ENCODE data around the gene COPS4.
A peak's percentile ranks its signal among the peaks of the same experiment; 100 is the strongest.
"Not testable (repeated sequence)": the region's sequence is repeated elsewhere in the genome, so short reads cannot be mapped to it uniquely, and the experiment has no call there.

COPS4 gene

DNA sequence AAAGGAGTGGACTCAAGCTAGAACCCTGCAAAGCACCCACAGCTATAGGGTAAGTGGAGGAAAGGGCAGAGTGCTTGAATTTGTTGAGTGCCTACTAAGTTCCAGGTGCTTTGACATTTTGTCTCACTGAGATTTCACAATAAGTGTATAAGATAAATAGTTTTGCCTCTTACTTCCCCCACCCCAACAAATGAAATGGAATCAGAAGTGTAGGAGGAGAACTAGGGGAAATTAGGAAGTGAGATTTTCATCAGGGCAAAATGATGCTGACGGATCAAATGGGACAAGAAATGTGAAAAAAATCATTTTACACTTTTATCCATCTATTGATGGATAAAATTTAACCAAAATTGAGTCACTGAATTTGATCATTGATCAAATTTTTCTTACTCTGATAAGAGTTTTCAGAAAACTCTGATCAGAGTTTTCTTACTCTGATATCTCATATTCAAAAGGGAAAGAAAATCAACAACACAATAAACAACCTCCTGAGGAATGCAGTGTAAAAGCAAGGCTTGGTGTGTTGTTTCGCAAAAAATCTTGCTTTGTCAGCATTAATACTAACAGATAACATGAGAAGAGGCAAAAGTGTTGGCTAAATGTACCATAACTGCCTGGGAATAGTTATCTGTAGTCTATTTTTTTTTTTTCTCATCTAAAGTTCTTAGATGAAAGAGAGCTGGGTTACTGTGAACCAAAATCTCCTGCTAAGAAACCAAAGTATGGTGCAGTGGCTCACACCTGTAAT, 54.6 kb downstream of the COPS4 start:
- no peak for DNase-seq

DNA sequence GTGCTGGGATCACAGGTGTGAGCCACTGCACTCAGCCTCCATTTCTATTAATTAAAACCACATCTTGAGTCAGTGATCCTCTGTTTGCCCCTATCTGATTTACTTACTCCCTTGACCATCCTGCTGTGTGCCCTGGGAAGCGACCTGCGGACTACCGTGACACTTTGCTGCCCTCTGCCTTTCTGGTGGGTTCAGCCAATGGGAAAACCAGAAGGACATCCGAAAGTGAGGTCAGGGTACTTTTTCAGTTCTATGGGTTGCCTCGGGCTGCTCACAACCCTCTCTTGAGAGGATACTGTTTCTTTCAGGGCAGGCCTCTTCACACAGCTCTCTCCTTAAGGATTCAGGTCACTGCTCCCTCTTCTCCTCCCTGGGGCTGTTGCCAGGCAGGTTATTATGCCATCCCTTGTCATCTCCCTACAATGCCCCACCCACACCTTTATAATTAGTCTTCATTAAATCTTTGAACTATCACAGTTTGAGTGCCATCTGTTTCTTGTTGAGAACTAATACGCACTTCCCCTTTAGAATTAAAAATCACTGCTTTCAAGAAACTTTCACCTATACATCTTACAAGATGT, 58.2 kb downstream of the COPS4 start:
- no peak for DNase-seq

DNA sequence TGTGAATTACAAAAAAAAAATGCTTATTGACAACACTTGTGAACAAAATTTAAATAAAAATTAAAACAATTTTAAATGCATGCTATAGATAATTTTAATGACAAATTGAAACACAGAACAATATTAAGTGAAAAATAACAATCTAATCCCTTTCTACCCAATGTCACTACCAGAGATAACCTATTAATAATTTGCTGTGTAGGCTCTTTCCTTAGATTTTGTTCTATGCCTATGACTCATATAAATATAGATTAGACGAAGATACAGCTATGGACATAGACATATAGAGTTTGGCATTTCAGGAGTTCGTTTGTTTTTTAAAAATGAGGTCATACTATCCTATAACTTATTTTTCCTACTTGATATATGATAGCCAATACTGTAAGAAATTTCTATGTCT, 61.4 kb downstream of the COPS4 start:
- DNase-seq, result no peak

DNA sequence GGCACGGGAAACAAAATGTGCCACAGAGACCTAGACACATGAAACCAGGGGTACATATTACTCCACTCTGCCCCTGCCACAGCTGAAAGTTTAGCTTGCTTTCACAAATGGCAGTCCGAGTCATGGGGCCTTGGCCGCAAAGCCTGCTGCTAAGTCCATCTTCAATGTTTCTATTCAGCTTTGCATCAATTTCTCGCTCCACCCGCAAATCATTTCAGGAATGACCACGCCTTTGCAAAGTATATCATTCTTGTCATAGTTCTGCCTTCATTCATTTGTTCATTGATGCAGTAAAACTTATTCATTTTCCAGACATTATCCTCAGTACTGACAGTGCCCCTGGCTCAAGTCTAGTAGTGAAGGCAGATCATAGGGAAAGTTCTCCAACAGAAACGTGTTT, 70.0 kb downstream of the COPS4 start:
- no peak for DNase-seq

DNA sequence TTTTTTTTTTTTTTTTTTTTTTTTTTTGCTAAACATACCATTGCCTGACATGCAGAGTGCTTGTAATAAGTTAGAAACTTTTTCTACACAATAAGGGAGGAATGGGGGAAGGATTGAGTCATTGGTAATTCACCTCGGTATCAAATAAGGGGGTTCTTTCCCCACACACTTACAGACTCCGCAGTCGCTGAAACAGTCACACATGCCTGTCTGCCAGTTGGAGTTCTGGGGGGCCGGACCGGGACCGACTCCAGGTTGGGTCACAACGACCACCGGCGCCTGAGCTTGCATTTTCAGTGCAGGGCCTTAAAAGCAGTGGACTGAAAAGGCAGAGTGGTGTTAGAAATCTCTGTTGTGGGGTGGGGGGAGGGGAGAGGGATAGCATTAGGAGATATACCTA, 72.6 kb downstream of the COPS4 start:
- no peak for DNase-seq

DNA sequence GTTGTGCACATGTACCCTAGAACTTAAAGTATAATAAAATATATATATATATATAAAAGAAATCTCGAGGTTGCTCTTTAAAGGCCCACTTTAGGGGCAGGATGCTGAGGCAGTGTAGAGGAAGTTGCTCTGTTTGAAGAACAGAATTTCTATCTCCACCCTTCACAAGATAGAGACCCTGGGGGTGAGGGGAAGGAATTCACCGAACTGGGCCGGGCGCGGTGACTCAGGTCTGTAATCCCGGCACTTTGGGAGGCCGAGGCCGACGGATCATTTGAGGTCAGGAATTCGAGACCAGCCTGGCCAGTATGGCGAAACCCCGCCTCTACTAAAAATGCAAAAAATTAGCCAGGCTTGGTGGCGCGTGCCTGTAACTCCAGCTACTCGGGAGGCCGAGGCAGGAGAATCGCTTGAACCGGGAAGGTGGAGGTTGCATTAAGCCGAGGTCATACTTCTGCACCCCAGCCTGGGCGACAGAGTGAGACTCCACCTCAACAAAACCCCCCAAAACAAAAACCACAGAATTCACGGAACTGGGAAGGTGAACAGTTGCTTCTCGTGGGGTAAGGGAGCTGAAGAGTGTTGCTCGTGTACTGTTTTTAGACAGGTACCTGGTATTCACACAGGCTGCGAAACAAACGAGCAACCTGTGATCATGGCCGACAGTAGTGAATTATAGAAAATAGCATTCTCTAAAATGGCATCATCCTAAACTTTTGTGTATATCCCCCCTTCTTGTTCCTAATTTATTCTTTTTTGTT, 73.3 kb downstream of the COPS4 start:
- no peak for DNase-seq

DNA sequence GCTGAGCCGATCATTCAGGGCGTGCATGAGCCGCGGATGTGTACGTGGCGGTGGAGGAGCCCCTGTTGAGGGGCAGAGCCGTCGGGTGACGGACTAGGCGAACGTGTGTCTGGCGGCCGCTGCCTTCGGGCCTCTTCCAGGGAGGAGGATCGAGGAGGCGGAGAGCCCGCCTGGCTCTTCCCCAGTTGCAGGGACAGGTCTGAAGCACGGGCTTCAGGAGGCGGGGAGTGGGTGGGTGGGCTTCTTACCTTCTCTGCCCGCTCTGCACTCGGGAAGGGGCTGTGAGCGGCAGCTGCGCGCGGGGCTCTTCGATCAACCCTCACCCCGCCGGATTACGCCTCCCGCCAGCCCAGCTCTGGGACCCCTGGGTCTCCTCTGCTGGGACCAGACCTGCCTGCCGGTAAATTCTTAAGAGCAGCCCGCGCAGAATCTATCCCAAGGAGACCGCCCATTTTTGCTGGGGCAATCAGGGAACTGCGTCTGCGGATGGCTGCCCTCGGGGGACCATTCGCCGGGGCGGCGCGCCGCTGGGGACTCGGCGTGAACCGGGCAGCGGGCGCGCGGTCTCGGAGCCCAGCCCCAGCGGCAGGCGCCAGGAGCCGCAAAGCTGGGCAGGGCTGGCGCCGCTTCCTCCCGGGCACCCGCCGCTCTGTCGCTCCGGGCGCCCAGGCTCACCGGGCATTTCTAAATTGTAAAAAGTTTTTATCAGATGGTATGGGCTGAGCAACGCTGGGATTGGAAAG, 74.7 kb downstream of the COPS4 start:
- DNase-seq, result peak; percentile 36

DNA sequence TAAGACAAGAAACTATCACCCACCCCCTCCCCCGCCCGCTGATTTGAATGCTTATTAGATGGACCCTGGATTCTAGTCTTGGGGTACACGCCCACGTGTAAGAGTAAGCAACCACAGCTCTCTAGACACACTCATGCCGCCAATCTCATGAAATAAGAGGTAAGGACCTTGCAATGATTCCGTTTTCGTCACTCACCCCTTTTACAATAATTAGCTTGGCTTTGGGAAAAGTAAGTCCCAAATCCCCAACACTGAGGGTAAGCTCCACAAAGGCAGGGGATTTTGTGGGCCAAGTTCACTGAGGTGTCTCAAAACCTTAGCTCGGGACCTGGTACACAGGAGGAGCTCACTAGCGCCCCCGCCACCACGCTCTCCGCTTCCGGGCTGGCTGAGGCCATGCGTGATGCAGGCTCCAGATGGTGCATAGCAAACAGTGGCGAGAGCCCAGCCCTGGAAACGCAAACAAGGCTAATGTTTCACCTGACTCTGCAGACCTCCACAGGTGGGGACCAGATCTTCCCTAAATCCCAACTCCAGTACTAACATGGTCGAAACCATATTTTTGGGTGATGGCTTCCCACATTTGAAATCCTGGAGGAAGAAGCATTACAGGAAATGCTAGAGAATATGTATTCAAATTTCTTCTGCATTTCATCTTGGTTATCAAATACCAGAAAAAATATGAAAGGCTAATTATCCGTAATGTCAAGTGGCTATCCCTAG, 75.4 kb downstream of the COPS4 start:
- DNase-seq, result peak; percentile 76

DNA sequence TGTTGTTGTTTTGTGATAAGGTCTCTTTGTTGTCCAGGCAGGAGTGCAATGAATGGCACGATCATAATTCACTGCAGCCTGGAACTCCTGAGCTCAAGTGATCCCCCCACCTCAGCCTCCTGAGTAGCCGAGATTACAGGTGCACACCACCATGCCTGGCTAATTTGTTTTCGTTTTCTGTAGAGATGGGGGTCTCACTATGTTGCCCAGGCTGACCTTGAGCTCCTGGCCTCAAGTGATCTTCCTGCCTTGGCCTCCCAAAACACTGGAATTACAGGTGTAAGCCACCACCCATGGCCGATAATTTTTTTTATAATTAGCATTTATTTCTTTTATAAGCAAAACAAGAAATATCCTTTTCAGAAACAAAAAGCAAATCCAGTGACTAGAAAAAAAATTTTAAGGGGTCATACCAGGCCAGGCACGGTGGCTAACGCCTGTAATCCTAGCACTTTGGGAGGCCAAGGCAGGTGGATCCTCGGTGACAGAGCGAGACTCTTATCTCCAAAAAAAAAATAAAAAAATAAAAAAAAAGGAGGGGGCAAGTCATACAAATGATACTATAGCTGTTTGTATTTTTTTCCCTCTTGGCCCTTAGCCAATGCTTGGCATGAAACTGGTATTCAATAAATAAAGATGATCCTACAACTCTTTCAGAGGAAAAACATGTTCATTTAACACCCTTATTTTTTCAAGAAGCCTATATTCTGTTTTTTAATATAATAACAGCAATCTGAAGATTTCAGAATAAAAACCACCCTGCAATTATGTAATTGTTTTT, 76.2 kb downstream of the COPS4 start:
- no peak for DNase-seq

DNA sequence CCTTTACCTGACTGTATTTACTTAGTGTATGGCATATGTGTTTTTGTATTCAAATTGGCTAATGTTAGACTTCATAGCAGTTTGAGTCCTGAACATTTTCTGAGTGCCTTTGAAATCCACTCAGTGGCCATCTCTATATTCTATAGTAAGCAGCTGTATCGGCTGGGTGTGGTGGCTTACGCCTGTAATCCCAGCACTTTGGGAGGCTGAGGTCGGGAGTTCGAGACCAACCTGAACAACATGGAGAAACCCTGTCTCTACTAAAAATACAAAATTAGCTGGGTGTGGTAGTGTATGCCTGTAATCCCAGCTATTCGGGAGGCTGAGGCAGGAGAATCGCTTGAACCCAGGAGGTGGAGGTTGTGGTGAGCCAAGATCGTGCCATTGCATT, 76.8 kb downstream of the COPS4 start:
- not testable (repeated sequence) for DNase-seq

DNA sequence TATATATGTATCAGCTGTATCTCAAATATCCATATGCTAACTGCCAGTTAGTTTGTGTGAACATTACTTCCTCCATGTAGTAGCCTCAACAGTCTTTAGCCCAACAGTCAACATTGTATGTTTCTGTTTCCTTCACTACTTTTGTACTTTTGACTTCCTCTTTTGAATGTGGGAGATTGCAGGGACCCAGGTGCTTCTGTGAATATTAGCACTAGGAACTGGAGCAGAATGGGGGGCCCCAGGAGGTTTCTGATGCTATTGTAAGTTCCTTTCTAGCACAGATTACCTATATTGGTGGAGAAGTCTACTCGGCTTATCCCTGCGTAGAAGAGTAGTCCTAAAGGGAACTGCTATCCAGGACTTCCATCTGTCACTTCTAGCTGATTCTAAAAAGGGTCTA, 77.2 kb downstream of the COPS4 start:
- DNase-seq, result no peak

DNA sequence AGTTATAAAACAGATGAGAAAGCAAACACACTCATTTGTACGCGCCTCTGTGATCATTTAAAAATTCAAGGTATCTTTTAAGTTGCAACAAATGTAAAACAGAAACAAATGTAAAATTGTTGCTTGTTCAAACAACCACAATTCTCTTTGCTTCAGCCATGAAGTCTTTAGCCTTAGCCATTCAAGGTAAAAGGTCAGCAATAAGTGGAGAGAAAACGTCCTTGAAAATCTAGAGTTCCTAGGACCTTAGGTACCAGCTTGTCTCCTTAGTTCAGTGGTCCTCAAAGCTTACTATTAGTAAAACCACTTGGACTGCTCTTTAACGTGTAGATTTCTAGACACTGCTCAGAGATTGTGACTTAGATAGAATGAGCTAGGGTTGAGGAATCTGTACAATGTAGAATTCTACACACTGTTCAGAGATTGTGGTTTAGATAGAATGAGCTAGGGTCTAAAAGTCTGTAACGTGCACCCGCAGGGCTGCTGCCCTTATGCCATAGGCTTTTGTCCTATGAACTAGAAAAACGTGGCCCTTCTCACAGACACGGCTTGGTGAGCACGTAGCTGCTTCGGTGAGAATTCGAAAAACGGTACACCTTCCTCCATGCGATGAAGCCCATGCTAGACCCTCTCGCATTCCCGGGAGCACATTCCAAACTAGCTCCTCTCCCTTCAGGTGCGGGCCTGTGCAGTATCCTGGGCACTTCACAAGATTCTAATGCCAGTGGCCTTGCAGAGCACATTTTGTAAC, 77.9 kb downstream of the COPS4 start:
- DNase-seq, result peak; percentile 59

DNA sequence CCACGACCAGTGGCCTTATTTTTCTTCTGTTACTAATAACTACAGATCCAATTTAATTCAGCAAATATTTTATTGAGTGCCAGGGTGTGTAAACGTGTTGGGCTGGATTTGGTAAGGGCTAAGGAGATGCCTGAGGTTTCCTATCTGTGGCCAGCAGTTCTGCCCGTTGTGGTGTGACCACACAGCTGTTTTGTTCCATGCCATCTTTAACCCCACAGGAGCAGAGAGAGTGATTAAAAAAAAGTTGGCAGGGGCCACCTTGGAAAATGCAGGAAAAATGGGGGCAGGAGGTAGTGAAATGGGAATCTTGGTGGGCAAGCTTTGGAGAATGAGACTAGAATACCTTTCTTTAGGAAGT, 78.4 kb downstream of the COPS4 start:
- no peak for DNase-seq

DNA sequence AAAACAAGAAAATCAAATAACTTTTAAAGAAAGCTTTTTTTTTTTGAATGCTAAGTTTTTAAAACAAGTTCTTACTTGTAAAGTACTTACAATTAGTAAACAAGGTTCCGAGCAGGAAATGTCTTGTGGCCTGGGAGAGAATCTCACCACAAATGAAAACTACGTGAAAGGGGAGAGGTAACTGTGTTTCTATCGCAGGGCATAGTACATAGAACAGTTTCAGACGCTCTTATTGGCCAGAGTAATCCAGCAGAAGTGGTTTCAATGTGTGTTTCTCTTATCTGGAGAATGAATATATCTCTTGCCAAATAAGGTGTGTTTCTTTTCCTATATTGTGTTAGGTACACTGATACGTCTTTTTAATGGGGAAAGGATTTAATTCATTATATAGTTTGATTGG, 79.6 kb downstream of the COPS4 start, which contains the start of gene PLAC8:
Gene PLAC8 (minus strand): TSS at position 154 of the 400 bp plus-strand sequence. CDS start 6,808 bp downstream, outside the sequence.
- DNase-seq, result no peak

DNA sequence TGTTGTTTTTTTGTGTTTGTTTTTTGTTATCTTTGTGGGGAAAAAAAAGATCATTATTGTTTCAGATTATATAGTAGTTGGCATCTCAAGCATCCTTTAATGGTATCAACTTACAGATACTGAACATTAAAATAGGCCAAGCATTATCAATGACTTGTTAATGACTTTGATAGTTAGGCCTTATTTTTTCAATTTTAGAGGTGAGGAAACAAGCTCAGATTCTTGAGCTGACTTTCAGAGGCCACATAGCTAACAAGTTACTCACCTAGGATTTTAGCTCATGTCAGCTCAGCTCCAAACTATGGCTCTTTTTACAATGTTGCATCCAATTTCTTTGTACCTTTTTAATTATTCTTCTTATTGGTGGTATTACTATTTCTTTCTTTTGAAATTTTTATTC, 80.0 kb downstream of the COPS4 start:
- peak; percentile 65 for DNase-seq

DNA sequence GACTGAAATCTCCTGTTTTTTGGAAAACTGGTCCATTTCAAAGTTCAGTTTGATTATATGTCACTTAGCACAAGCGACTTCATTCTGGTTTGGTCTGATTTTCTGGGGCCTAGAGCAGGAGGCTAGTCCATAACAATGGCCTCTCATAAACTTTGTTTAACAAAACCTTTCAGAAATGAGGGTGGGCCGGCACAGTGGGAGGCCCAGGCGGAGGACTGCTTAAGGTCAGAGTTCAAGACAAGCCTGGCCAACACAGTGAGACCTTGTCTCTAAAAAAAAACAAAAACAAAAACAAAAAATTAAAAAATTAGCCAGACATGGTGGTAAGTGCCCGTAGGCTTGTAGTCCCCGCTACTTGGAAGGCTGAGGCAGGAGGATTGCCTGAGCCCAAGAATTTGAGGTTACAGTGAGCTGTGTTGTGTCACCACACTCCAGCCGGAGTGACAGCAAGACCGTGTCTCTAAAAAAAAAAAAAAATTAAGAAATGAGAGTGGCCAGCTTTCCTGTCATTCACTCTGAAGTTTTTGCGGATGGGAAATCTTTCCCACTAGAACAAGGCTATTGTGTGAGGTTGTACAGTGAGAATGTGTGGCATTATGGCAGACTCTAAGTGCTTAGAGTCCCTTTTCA, 80.8 kb downstream of the COPS4 start:
- DNase-seq, result no peak

DNA sequence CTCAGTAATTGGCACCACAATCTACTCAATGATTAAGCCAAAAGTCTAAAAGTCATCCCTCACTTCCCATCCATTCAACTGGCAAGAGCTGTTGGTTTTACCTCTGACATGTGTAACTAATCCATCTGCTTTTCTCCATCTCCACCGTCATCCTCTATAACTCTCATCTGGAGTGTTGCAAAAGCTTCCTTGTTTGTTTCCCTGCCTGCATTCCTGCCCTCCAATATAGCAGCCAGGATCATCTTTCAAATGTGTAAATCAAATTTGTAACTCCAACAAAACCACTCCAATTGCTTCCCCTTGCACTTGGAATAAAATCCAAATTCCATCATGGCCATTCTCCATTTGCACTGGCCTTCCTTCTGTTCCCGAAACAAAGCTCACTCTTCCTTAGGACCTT, 83.9 kb downstream of the COPS4 start:
- peak; percentile 53 for DNase-seq

DNA sequence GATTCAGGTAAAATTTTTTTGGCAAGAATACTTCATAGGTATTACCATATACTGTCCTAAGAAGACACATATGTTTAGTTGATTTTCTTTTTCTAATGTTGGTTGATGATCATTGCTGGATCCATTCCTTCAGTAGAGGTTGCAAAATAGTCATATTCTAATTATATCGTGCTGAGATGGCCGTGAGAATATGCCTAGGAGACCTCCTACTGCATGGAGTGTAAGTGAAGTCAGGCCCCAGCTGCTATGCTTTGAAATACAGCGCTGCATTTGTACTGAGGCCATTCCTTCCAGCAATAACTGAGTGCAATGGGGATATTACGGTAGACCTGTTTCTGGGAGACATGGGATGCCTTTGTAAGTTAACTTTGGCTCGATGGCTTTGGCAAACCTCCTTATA, 86.3 kb downstream of the COPS4 start:
- no peak for DNase-seq

DNA sequence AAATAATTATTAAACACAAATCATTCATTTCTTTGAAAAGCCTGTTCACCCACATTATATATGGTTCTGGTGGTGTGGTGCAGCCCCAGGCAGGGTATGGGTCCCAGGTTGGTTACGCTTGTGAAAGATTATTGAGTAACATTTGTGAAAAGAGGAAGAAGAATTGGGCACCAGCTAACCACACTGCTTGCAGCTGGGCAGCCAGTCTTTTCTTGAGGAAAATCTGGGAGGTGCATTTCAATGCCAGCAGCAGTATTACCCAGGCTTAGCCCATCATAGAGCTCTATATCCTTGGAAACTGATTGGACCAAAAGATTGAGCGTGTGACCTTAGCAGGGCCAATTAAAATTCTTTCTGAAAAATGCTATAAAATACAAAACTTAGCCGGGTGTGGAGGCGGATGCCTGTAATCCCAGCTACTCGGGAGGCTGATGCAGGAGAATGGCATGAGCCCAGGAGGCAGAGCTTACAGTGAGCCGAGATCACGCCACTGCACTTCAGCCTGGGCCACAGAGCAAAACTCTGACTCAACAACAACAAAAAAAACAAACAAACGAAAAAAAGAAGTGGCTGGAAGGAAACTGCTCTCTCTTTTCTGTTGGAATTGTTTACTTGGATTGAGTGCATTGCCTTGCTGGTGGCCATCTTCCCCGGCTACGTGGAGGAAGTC, 89.3 kb downstream of the COPS4 start:
- DNase-seq, result no peak

Measured in fibroblast of skin of abdomen (primary cell).